Measurements from ENCODE around the gene CELSR1.
"Not testable (repeated sequence)": the region's sequence is repeated elsewhere in the genome, so short reads cannot be mapped to it uniquely, and the experiment has no call there.

Gene CELSR1

DNA sequence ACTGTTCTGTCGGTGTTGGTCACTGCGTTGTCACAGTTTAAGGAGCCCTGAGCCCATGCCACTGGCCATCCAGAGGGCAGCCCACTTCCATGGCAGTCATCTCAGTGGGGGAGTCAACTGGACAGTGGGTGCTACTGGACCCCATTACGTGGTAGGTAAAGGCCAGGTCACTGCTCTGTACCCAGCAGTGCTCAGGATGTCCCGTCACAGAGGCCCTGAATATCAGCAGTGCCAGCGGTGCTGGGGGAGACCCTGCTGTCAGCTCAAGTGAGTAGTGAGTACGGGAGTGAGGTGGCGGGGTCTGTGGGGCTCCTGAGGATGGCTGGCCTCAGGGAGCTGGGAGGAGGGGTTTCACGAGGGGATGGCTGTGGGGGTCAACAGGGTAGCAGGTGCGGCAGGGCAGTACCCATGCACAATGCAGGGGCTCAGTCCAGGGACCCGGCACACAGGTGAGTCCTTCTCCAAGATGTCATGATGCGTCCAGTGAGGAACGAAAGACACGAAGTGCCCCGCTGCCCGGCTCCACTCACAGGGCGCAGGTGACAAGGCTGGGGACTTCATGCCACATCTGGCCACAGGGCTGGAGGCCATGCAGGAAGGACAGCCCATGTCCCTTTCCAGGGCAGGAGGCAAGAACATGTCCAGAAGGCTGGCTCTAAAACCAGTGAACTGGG is 27.9 kb downstream of the CELSR1 start:
- no peak for DNase-seq

DNA sequence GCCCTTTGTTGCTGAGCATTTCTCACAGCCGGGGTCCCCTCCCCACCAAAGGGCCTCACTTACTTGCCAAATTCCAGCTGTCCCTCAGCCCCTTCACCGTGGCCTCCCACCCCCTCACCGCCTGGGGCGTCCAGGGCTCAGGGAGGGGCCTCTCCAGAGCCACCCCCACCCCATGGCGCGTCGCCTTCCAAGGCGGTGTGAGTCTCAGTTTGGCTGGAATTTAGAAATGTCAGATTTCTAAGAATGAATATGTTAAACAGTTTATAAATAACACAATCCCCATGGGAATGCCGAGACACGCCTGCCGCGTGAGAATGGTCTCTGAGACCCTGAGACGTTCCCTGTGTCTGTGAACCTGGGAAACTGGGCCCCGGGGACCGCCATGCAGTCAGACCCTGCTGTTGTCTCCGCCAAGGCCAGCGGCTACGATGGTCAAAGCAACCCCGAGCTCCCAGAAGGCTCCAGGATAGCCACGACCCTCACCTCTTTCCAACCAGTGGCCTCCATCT is 28.9 kb downstream of the CELSR1 start:
- DNase-seq: no peak

DNA sequence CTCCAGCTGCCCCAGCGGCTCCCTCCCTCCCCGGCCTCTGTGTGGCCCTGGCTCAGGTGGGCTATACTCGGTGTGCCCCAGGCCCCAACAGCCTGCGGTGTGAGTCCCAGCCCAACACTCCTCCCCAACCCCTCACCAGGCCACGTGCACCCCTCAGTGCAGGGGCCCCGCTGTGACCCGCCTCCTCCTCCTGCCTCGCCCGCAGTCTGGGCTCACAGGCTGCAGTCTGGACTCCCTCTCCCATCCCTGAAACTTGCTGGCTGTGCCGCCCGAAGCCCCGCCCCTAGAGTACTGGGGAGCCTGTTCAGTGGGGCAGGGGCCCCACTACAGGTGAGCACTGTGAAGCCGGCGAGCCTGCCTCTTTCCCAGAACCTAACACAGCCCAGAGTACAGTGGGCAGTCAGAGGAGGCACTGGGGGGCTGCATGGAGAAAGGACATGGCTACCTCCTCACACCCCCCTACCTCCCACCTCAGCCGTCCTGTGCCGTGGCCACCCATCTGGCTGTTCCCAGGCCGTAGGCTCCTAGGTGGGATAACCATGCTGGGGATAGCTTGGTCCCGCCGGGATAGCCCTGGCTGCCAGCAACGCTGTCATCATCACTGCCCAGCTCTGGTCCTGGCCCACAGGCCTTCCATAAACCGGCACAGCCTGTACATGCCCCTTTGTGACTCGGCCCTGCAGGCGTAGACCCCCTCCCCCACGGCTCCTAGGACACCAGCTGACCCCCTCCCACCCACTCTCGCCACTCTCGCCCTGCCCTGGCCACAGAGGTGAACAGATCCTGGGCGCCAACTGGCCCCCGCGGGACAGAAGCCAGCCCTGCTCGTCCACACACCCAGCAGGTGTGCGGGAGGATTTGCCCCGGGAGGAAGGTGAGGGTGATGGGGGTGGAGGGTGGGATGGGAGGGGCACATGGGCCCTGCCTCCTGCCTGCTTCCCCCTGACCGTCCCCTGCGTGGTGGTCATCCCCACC is 29.7 kb downstream of the CELSR1 start:
- no peak for DNase-seq

DNA sequence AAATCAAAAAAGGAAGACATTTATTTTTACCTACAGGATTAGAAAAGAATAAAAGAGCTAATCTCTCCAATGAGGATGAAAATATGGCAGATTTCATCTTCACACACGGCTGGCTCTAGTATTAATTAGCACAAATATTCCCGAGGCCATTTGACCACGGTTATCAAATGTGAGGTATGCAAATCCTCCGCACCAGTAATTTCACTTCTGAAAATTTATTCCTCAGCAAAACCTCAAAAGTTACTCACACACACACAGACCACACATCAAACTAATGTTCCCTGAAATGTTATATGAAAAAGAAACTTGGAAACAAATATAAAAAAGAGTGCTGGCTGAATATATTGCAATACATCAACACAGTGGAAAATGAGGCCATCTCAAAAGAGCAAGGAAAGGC is 32.8 kb downstream of the CELSR1 start:
- no peak for DNase-seq

DNA sequence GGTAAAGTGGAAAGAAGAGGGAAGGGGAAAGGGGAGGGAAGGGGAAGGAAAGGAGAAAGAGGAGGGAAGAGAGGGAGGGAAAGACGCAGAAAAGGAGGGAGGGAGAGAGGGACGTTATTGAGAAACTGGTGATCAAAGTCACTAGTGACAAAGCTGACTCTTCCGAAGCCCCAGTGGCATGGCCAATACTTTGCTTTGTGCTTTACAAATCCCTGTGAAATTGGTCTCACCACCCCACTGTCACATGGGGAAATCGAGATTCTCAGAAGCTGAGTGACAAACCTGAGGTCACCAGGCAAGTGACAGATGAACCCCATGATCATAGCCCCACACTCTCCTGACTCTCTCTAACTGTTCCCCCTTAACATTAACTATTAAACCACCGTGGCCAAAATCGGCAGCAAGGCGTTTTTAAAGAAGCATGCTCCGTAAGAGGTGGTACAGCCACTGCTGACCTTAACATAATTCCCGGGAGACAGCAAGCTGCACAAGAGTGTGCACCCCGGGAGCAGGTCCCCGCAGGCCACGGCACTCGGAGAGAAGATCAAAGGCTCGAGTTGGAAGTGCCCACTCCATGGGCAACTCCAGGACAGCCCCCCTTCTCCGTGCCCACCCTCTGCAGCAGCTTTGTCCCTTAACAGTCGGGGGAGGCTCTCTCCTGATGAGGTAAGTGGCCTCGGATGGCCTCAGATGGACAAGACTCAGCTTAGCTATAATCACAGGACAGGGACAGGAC is 34.8 kb downstream of the CELSR1 start:
- DNase-seq: no peak

DNA sequence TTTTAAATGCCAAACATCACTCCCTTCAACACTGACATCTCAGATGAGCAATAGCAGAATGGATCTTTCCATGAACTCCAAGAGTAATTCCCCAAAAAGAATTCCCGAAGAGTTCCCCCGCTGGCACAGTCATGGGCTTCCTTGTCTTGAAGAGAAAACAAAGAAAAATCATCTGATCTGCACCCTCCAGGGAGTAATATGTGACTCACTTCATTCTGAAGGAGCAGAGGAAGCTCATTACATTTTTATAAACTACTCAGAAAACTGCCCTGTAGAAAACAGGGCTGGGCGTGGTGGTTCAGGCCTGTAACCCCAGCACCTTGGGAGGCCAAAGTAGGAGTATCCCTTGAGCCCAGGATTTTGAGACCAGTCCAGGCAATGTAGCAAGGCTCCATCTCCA is 35.7 kb downstream of the CELSR1 start:
- no peak for DNase-seq

DNA sequence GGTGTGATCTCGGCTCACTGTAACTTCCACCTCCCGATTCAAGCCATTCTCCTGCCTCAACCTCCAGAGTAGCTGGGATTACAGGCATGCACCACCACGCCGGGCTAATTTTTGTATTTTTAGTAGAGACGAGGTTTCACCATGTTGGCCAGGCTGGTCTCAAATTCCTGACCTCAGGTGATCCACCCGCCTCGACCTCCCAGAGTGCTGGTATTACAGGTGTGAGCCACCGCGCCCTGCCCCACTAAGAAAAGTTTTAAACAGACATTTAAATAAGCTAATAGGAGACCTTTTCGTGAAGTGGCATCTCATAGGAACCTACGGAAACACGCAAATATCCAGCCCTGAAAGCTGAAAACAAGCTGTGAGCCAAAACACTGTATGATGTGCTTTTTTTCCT is 36.2 kb downstream of the CELSR1 start:
- not testable (repeated sequence) for DNase-seq

DNA sequence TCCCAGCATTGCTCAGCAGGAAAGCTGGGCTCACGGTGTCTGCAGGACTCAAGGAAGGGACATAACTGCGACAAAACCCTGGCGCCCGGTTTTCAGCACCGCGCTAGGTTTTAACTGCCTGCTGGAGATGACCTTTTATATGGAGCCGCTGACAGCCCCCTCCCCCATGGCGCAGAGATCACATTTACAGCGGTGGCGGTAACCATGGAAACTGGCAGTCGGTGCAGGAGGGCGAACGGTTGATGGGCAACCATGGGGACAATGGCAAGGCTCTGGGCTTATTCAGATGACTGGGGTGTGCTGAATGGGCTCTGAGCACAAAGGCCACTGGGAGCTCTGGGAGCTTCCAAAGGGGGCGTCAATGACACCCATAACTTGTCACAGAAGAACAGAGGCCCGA is 37.2 kb downstream of the CELSR1 start:
- no peak for DNase-seq

DNA sequence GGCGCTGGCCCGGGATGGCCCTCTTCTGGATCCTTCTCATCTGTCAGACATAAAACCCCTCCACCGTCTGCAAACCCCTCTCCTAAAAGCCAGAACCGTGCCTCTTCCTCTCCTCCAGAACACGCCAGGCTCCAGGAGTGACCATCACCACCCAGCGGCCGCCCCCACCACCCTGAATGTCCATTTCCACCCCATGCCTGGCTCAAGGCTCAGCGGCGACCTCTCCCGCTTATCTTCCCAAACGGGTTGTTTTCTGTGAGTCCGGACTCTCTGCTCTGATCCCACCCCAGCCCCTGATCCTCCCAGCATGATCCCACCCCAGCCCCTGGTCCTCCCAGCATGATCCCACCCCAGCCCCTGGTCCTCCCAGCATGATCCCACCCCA is 37.6 kb downstream of the CELSR1 start:
- DNase-seq: no peak

DNA sequence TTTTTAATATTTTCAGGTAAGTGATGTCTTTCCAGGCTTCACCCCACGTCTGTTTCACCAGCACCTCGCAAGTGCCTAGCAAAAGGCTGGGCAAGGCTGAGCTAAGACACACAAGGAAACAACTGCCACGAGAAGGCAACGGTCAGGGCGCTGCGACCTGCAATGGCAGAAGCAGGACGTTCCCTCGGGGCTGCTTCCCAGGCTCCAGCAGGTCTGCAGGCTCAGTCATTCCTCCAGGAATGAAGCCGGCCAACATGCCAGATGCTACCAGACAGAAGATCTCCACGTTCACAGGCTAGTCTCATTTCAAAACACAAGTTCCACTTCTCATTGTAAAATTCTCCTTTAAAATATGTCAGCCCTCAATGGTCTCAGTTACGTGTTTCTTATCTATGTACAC is 45.5 kb downstream of the CELSR1 start:
- DNase-seq: no peak

DNA sequence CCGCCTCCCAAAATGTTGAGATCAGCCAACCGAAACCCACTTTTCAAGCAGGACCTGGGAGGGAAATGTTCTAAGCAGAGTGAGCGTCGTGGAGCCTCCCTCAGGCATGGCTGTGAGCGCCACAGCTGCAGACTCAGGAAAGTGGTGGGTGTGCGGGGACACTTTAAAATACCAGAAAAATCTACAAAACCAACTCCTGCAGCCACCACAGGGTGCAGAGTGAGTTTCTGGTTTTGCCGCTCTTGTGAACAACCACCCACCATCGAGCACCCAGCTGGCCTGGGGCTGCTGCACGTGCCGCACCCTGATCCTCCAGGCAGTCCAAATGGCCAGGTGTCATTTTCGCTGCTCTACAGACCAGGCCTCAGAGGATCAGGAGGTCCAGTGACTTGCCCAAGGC is 46.9 kb downstream of the CELSR1 start:
- DNase-seq: no peak

DNA sequence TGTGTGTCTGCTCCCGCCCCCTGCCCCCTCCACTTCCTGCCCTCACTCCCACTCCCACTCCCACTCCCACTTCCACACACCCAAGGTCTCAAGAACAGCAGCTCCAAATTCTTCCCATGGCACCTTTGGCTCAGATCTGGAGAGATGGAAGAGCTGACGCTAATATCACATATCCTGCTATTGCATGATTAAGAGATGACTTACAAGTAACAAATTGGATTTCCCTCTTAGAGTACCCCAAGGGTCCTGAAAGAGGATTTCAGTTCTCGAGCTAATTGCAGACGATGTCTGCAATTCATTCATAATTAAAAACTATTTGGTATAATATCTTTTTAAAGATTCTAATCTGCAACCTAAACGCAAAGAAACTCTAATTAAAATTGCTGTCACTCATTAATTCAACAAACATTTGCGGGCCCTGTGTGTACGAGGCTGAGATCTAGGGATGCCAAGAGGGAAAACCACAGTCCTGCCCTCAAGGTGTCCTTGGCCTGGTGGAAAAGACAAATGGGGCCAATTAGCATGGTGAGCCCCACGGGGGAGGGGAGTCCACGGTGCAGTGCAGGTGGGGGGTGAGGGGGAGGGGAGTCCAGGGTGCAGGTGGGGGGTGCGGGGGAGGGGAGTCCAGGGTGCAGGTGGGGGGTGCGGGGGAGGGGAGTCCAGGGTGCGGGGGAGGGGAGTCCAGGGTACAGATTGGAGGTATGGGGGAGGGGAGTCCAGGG is 50.3 kb downstream of the CELSR1 start:
- DNase-seq: no peak

DNA sequence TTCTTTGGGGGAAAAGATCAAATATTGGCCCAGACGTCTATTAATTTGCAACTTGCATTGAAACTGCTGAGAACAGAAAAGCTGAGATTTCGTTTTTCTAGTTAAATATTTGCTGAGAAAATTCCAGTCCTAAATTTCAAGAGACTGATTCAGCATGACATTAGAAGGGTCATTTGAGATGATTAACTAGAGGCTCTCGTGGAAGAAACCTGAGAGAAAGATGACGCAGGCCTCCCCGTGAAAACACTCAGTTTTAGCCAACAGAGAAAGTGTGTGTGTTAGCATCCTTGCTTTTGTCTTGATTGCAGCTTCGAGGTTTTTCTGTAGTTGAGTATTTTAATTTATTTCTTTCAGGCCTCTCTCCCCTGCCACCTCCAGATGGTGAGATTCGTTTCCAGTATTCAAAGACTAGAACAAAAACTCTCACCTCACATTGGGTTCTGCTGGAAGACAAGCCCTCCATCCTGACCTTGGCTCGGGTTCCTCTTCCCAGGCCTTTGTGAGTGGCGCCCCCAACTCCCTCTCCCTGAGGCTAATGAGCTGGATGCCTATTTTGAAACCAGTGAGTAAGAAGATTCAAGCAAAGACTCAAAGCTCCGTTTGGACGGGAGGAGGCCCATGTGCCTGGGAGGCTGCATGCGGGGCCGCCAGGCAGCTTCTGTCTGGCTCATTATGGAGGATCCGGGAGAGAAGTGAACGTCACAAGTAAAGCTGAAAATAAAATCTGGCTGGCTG is 52.4 kb downstream of the CELSR1 start:
- no peak for DNase-seq

DNA sequence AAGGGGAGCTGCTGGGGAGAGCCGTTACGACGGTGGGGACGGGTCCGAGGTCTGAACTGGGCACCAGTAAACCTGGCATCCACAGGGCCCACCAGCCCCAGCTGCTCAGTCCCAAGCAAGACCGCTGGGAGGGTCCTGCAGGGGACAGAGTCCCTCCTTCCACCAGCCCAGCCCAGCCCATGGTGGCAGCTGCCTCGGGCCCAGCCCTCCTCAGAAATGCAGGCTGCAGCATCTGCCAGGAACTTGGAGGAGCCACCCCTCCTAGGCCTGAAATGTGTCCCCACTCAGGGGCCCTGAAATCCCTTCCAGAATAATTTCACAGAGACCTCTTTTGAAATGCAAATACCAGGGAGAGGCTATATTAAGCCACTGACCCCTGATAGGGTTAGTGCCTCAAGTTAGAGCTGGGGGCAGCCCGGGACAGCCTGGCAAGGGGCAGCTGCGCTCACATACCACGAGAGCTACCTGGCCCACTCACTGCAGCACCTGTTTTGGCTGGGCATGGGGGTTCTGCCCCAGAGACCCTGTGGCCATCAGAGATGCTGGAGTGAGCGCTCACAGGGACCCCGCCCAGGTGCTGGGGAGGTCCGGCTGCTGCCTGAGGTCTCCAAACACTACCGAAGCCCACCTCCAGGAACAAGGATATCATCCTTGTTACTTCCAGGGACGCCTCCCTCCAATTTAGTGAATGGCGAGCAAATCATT is 53.1 kb downstream of the CELSR1 start:
- no peak for DNase-seq

DNA sequence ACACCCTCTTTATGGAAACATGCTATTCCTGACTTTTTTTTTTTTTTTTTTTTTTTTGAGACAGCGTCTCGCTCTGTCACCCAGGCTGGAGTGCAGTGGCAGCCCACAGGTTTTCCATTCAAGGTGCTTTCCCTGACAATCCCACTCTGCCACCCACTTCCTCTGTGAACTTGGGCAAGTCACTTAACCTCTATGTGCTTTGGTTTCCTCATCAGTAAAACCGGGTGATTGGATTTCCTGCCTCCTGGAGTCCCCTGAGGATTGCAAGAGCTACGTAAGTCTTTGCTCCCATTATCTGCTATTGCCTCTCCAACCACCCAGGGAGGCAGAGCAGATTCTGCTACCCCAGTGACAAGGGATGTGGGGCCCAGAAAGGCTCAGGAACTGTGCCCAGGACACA is 54.1 kb downstream of the CELSR1 start:
- DNase-seq: no peak

DNA sequence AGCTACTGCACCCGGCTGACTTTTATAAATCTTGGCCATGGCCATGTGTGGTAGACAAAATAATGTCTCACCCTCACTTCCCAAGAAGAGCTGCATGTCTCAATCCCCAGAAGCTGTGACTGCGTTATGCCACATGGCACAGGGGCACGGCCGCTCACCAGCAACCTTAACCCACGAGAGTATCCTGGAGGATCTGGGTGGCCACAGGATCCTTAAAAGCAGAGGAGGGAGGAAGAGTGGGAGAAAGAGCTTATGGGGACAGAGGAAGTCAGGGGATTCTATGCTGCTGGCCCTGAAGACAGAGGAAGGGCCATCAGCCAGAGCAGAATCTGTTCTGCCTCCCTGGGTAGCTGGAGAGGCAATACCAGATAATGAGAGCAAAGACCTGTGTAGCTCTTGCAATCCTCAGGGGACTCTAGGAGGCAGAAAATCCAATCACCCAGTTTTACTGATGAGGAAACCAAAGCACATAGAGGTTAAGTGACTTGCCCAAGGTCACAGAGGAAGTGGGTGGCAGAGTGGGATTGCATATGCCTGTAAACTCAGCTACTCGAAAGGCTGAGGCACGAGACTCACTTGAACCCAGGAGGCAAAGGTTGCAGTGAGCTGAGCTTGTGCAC is 55.3 kb downstream of the CELSR1 start:
- DNase-seq: no peak

DNA sequence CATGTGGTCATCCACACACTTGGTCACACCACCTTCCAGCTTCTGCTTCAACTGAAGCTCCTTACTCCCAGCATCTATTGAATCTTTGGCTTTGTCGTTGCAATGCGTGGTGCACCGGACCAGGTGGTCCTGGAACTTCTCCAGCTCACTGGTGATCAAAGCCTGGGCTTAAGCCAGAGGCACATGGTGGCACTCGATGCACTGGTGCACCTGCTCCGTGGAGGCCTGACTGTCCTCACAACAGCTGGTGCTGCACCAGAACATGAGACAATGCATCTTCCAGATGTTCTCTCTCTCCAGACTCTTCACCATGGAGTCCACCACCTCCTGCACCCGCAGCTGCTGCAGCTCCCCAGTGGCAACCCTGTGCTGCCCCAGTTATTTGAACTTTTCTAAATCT is 56.0 kb downstream of the CELSR1 start:
- no peak for DNase-seq

DNA sequence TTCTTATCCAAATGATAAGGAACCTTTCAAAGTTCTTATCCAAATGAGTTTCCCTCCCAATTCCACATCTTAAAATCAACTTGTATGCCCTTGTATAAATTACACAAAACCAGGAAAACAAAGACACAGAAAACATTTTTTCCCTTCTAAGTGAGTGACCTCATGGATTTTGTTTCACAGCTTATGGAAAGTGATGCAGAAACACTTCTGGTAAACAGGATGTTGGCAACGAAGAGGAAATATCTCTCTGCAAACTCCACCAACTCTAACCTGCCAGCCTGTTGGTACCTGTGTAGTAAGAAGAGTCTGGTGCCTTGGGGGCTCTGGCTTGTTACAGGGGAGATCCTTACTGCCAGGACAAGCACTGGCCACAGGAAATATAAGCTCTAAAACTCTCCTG is 57.0 kb downstream of the CELSR1 start:
- DNase-seq: no peak

DNA sequence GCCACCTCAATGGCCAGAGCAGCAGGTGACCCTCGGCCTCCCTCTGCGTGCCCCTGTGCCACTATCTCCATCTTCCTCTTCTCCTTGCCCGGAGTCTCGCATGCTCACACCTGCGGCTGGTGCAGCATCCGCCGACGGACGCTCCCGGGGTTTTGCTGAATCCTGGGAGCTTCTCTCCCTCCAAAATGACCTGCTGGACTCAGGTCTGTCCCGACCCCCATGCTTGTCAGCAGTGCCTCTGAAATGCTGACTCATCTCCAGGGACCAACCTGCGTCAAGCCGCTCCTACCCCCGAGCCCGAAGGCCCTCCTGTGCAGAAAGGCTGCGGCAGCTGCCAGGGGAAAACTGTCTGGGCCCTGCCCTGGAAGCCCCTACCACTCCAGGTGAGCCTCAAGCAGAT is 58.4 kb downstream of the CELSR1 start:
- no peak for DNase-seq

DNA sequence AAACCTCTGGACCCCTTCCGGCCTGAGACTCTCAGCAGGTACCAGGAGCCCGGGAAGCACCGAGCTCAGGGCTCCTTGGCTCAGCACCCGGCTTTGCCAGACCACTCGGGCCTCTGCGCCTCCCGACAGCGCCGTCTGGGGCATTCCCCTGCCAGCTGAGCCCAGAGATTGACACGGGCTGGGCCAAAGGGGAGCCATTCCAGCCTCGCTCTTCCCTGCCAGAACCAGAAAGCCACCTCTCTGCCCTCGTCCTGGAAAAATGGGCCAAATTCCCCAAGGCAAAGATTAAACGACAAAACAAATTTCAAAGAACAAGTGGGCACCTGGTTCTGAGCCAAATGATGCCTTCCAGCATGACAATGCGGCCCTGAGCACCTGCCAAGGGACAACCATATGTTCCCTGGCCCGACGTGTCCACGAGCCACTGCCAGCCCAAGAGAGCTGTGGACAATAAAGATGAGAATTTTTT is 59.3 kb downstream of the CELSR1 start:
- DNase-seq: no peak

DNA sequence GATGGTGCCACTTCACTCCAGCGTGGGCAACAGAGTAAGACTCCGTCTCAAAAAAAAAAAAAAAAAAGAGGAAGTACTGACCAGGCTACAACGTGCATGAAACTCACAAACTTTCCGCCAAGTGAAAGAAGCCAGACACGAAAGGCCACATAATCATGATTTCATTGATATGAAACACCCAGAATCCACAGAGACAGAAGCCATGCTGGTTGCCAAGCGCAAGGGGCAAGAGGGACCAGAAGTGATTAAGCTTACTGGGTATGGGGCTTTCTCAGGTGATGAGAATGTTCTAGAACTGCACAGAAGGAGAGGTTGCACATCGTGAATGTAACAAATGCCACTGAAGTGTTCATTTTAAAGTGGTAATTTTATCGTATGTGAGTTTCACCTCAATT is 60.9 kb downstream of the CELSR1 start:
- no peak for DNase-seq

Measured in NCI-H2107 (cell line).